Endothelial cell (in vitro differentiated cells): ENCODE measurements around the gene TNNI3K. TPM values are rescaled to one million over a fixed set of nuclear protein-coding genes. Genes with fewer than 3 reads are reported as not detected.

Source experiments
- DNase-seq: peaks from one replicate; pipeline ENCODE4 v3.0.0; 2021; ENCODE audit warnings: low spot score
- H3K27ac Mint-ChIP-seq: one replicate; pipeline ENCODE4 v1.8.0; 2021; ENCODE audit warnings: mixed read lengths, inconsistent platforms; ENCODE audit not compliant: unreplicated experiment
- H3K27me3 Mint-ChIP-seq: one replicate; pipeline ENCODE4 v1.8.0; 2021; ENCODE audit warnings: mild to moderate bottlenecking, moderate library complexity, mixed read lengths, inconsistent platforms; ENCODE audit not compliant: unreplicated experiment
- H3K36me3 Mint-ChIP-seq: one replicate; pipeline ENCODE4 v1.8.0; 2021; ENCODE audit warnings: mild to moderate bottlenecking, low read depth, mixed read lengths, inconsistent platforms; ENCODE audit not compliant: unreplicated experiment
- H3K4me1 Mint-ChIP-seq: one replicate; pipeline ENCODE4 v1.8.0; 2021; ENCODE audit warnings: mild to moderate bottlenecking, mixed read lengths, inconsistent platforms; ENCODE audit not compliant: unreplicated experiment
- H3K4me3 Mint-ChIP-seq: one replicate; pipeline ENCODE4 v1.8.0; 2021; ENCODE audit warnings: mild to moderate bottlenecking, mixed read lengths, inconsistent platforms; ENCODE audit not compliant: unreplicated experiment
- H3K9me3 Mint-ChIP-seq: one replicate; pipeline ENCODE4 v1.8.0; 2021; ENCODE audit warnings: mixed read lengths, inconsistent platforms; ENCODE audit not compliant: unreplicated experiment
- total RNA-seq: library from RNA; stranded (reverse); fragmentation: NEBNext Ultra II Directional; extraction: Animal tissue kit (Norgen Biotek cat#: 25700); gene quantifications from one replicate; pipeline ENCODE4 v1.2.1, GENCODE V29; 2021; ENCODE audit not compliant: unreplicated experiment
- TF ChIP-seq, protein P1 (sequence below): fragments of 200-600 bp; sonication (generic); IDR thresholded peaks from one replicate; pipeline ENCODE4 v1.5.0; 2021; ENCODE audit warnings: antibody characterized with exemption; ENCODE audit not compliant: unreplicated experiment

TNNI3K gene
- total RNA-seq, 1 donor from 2014 or later: not detected

DNA sequence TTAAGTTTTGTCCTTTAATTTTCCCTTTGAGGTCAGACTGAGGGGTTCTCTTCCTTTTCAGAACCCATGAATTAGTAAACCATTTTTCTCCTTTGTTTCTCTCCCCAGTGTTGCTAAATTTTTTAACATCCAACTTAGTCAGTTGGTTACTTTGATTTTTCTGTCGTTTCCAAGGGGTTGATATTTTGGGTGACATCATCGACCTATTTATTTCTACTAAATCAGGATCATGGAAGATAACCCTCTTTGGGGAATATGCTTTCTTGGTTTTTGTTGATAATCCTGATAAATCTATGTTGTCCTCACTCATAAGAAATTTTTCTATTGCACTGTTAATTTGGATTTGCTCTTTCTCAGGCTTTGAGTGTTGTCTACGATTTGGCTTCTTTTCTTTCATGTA lies 236.3 kb downstream of the TNNI3K start:
- TF ChIP-seq, protein P1, sequence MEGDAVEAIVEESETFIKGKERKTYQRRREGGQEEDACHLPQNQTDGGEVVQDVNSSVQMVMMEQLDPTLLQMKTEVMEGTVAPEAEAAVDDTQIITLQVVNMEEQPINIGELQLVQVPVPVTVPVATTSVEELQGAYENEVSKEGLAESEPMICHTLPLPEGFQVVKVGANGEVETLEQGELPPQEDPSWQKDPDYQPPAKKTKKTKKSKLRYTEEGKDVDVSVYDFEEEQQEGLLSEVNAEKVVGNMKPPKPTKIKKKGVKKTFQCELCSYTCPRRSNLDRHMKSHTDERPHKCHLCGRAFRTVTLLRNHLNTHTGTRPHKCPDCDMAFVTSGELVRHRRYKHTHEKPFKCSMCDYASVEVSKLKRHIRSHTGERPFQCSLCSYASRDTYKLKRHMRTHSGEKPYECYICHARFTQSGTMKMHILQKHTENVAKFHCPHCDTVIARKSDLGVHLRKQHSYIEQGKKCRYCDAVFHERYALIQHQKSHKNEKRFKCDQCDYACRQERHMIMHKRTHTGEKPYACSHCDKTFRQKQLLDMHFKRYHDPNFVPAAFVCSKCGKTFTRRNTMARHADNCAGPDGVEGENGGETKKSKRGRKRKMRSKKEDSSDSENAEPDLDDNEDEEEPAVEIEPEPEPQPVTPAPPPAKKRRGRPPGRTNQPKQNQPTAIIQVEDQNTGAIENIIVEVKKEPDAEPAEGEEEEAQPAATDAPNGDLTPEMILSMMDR: no peak
- Mint-ChIP-seq H3K27ac (no peak overlapping the region), H3K9me3 (no peaks in the 10 kb centered on the region), H3K4me1 (peaks cover 10% of the 10 kb centered on the region), H3K27me3 (no peaks in the 10 kb centered on the region), H3K36me3 (no peaks in the 10 kb centered on the region), H3K4me3 (no peak overlapping the region)
- DNase-seq: no peak

DNA sequence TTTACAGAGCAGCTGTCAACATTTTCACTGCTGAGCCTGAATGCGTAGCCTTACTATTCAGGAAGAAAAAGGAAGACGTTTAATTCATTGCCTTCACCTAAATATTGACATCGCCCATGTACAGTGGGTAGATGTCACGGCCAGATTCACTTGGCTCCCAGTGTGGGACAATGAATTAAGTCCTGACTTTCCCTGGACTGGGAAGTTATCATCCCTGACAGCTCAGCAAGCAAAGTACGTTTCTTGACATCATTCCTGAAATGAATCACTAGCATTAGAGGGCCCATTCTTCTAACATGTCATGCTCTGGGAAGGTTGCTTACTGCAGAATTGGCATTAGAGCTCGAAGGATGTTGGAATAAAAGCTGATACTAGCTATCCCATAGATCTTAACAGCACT lies 239.4 kb downstream of the TNNI3K start:
- Mint-ChIP-seq H3K36me3 (no peaks in the 10 kb centered on the region), H3K4me3 (no peak overlapping the region), H3K27ac (no peak overlapping the region), H3K27me3 (no peaks in the 10 kb centered on the region), H3K4me1 (peaks cover 4% of the 10 kb centered on the region), H3K9me3 (no peaks in the 10 kb centered on the region)
- DNase-seq: no peak
- TF ChIP-seq, protein P1: no peak

DNA sequence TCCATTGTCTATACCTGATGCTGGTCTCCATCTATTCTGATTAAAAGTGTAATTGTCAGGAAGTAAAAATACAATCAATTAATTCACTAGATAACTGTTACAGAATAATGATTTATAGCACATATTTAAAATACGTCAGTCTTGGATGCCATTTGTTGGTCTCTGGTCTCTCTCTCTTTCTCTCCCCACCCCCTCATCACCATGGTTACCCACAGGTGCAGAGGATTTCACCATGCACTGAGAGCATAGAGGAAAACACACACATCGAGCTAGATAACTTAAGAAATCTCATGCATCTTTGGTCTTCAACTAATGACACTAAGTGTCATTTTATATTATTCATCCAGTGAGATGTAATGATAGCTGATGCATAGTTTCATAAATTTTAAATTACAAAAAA lies 243.8 kb downstream of the TNNI3K start:
- Mint-ChIP-seq H3K9me3 (no peaks in the 10 kb centered on the region), H3K27ac (no peak overlapping the region), H3K4me1 (no peaks in the 10 kb centered on the region)

DNA sequence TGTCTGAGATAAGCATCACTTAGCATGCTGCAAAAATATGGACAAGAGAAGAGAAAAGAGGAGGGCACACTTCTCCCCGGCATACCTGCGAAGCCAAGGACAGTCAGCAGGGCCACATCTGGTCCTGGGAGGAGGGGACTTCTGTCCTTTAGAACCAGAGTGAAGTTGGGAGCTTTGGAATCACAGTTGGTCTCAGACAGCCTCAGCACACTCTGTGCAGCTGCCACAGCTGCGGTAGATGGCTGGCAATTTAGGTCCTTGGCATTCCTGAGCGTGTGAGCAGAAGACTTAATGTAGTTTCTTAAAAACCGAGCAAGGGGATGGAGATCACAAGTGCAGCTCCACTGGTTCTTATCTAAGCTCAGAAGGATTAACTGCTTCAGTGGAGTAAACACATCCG lies 244.9 kb downstream of the TNNI3K start:
- TF ChIP-seq, protein P1: no peak
- Mint-ChIP-seq H3K4me1 (no peaks in the 10 kb centered on the region), H3K36me3 (no peaks in the 10 kb centered on the region), H3K4me3 (no peak overlapping the region), H3K27me3 (no peaks in the 10 kb centered on the region), H3K27ac (no peak overlapping the region), H3K9me3 (no peaks in the 10 kb centered on the region)
- DNase-seq: no peak

More for the DNA sequence above, 243.8 kb downstream of the TNNI3K start:
- Mint-ChIP-seq H3K4me3 (no peak overlapping the region), H3K36me3 (no peaks in the 10 kb centered on the region), H3K27me3 (no peaks in the 10 kb centered on the region)
- DNase-seq: no peak
- TF ChIP-seq, protein P1: no peak

DNA sequence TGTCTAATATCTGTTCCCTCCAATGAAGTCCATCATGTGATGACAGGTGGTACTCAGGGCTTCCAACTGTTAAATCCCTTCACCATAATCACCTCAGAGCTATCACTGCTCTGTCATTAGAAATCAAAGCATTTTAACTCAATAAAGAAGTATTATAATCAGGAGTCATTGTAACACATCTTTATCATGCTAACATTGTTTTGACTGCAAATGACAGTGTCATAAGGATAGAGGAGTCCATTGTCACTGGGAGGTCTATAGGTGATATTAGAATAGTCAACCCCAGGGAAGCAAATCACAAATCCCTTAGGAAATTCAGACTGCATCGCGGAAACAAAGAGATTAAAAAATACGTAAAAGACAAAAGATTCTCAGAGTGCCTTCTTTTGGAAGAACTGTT lies 246.4 kb downstream of the TNNI3K start:
- DNase-seq: no peak
- no peak overlapping the region for H3K27ac Mint-ChIP-seq
- no peaks in the 10 kb centered on the region for H3K27me3 Mint-ChIP-seq
- no peaks in the 10 kb centered on the region for H3K36me3 Mint-ChIP-seq
- H3K9me3 Mint-ChIP-seq: no peaks in the 10 kb centered on the region
- no peaks in the 10 kb centered on the region for H3K4me1 Mint-ChIP-seq
- TF ChIP-seq, protein P1: no peak
- no peak overlapping the region for H3K4me3 Mint-ChIP-seq
